ENCODE measurements around the gene KRT8.
"Not testable (repeated sequence)": the region's sequence is repeated elsewhere in the genome, so short reads cannot be mapped to it uniquely, and the experiment has no call there.

The KRT8 gene

GRCh38 chr12:52856077-52856476 is 48.8 kb downstream of the KRT8 start:
- not testable (repeated sequence) for DNase-seq (ENCODE audit: low read depth, low spot score); H3K27ac ChIP-seq

DNA sequence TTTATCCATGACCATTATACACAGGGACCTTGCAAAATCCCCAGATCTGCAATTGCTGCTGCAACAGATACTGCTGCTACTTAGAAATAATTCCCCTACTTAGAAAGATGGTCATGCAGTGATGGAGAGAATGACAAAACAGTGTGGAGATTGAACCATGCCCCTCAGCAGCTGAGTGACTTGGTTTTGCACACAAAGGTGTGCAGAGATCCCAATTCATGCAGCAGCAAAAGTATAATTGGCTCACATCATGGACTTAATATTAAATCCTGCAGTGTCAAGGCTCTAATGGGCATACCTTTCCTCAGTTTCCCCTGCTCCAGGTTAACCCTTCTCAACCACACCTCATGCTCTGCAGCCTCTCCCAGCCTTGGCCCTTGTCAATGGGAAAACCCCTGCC is 53.1 kb downstream of the KRT8 start:
- no peak overlapping the region for H3K27ac ChIP-seq
- no peak for DNase-seq (ENCODE audit: low read depth, low spot score)

- H3K27ac ChIP-seq = peak overlapping the region; percentile 17
- no peak for DNase-seq (ENCODE audit: low read depth, low spot score)
These were observed 54.2 kb downstream of the KRT8 start for GRCh38 chr12:52850681-52851080.

GRCh38 chr12:52849511-52849910 is 55.4 kb downstream of the KRT8 start:
- DNase-seq (ENCODE audit: low read depth, low spot score) = no peak
- H3K27ac ChIP-seq = peak overlapping the region; percentile 52

GRCh38 chr12:52848661-52849255 is 56.1 kb downstream of the KRT8 start, which contains the start of gene KRT78:
KRT78 (minus strand) TSS chr12:52848994; CDS start chr12:52848930, 64 bp downstream.
- peak within 1 kb of the TSS; percentile 52 for H3K27ac ChIP-seq
- DNase-seq (ENCODE audit: low read depth, low spot score) = no peak

DNA sequence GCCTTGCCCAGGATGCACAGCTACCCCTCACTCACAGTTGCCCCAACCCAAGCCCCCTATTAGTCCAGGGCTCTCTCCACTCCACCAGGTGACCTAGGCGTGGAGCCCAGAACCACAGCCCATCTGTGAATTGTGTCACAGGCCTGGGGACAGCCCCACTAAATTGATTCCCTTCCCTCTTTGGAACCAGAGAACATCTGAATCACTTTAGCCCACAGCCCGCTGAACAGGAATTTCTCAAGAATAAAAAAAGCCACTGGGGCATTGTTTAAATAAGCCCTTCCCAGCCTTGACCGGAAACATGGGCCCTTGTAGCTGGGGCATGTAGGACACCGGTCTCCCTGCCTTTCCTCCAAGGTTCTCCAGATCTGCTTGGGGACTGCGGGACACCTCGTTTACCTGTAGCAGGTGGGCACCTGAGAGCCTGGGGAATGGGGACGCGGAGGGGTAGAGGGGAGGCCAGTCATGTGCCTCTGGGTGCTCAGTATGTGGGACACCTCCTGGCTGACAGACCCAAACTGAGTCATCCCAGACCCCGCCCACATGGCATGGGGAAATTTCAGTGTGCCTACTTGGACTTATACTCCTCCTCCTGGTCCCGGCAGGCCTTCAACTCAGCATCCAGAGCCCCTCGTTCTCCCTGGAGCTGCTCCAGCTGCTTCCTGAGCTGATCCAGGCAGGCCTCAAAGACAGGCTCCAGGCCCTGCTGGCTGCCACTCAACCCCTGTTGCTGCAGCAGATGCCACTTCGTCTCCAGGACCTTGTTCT is 57.4 kb downstream of the KRT8 start:
- H3K27ac ChIP-seq = peak overlapping the region; percentile 52
- no peak for DNase-seq (ENCODE audit: low read depth, low spot score)

All from epithelial cell of prostate (primary cell).